ENCODE measurements around the gene ZNF846. TPM values are rescaled to one million over a fixed set of nuclear protein-coding genes. Genes with fewer than 3 reads are reported as not detected.

The ZNF846 gene
- total and polyA plus RNA-seq, 2 of the 4 experiments (the other 2 are of a cell fraction): 5.7 to 6.5 TPM

DNA sequence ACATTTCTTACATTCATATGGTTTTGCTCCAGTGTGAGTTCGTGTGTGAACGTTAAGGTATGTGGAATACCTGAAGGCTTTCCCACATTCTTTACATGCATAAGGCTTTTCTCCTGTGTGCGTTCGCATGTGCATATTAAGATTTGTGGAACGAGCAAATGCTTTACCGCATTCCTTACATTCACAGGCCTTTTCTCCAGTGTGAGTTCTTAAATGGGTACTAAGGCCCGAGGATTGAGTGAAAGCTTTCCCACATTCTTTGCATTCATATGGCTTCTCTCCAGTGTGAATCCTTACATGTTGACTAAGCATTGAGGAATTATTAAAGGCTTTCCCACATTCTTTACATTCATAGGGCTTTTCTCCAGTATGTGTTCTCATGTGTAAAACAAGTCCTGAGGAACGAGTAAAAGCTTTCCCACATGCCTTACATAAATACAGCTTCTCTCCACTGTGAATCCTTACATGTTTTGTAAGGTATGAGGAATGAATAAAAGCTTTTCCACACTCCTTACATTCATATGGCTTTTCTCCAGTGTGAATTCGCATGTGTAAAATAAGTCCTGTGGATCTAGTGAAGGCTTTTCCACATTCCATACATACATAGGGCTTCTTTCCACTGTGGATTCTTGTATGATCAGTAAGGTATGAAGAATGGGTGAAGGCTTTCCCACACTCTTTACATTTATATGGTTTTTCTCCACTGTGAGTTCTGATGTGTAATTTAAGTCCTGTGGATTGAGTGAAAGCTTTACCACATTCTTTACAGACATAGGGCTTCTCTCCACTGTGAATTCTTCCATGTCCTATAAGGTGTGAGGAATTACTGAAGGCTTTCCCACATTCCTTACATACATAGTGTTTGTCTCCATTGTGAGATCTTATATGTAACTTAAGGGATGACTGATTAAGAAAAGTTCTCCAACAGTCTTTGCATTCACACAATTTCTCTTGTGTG lies 10.7 kb downstream of the ZNF846 start:
- Histone ChIP-seq H3K27me3 (ENCODE audit: control insufficient read depth, insufficient read depth, low read length) (no peaks in the 10 kb centered on the region), H4K91ac (ENCODE audit: insufficient read depth, low read depth, low read length) (no peak overlapping the region), H3K4me3 (ENCODE audit: insufficient read depth, low read depth, low read length) (no peak overlapping the region), H3K9me3 (ENCODE audit: control insufficient read depth, insufficient read depth, low read length) (peaks cover 48% of the 10 kb centered on the region), H3K4me1 (ENCODE audit: control insufficient read depth, insufficient read depth, low read length) (no peaks in the 10 kb centered on the region), H3K23ac (ENCODE audit: low read depth, low read length) (no peak overlapping the region), H3K9me1 (ENCODE audit: insufficient read depth, low read length) (no peaks in the 10 kb centered on the region), H2BK5ac (ENCODE audit: low read depth, low read length, poor library complexity, severe bottlenecking) (no peak overlapping the region), H3K56ac (ENCODE audit: extremely low read depth, insufficient read depth, low read length) (no peak overlapping the region; the same call in 1 of the 2 replicates), H2BK15ac (ENCODE audit: low read depth, low read length) (no peak overlapping the region), H4K5ac (ENCODE audit: low read depth, low read length) (no peak overlapping the region), H2BK20ac (ENCODE audit: low read depth, low read length) (no peak overlapping the region), H3K18ac (ENCODE audit: low read depth, low read length) (no peak overlapping the region), H4K8ac (ENCODE audit: low read depth in 2 of 2, low read length in 2 of 2) (no peak overlapping the region), H2AK5ac (ENCODE audit: low read depth, low read length) (no peak overlapping the region), H3K79me1 (ENCODE audit: low read depth in 1 of 2, low read length in 2 of 2) (no peaks in the 10 kb centered on the region), H3K36me3 (ENCODE audit: control insufficient read depth, insufficient read depth, low read length) (peaks cover 32% of the 10 kb centered on the region), H2AK9ac (replicated peaks; ENCODE audit: low read depth, low read length, poor library complexity) (no peak overlapping the region), H2AFZ (replicated peaks; ENCODE audit: low read length, poor library complexity) (no peak overlapping the region), H3K14ac (replicated peaks; ENCODE audit: low read depth, low read length) (no peak overlapping the region), H3K27ac (ENCODE audit: insufficient read depth, low read length) (no peak overlapping the region), H3K4me2 (ENCODE audit: low read depth, low read length) (no peak overlapping the region), H4K20me1 (ENCODE audit: insufficient read depth, low read length) (no peaks in the 10 kb centered on the region), H3K4ac (ENCODE audit: low read depth, low read length) (no peak overlapping the region), H3K9ac (ENCODE audit: low read depth, low read length) (no peak overlapping the region), H2BK120ac (ENCODE audit: low read depth, low read length) (no peak overlapping the region)
- dilution Hi-C loops (cut with HindIII; ENCODE audit: low sequenced_read_pairs, unreplicated experiment): no loop called here
- no peak for DNase-seq
- ChIA-PET CTCF (no interaction called here), POLR2A (ENCODE audit: unreplicated experiment) (no interaction called here)
- in situ Hi-C loops (cut with MboI; ENCODE audit: low sequenced_read_pairs): no loop called here
- intact Hi-C loops (cut with micrococcal nuclease): no loop called here
- TSS peak; percentile 48 for BruUV-seq (replicated peaks)
- ATAC-seq (ENCODE audit: low read depth): no peak
- WGBS, 2 experiments (ENCODE audit: extremely low coverage in 2 of 2, insufficient read length in 1 of 2): no CpG with 5 or more reads among the region's 9 CpGs
- TF ChIP-seq NFE2L2 (IDR thresholded peaks at IDR 0.05; ENCODE audit: low read depth, low read length) (no peak), RFX5 (IDR thresholded peaks at IDR 0.05; ENCODE audit: low read depth, low read length) (no peak), CEBPB (IDR thresholded peaks at IDR 0.05; ENCODE audit: low read depth, low read length) (no peak), CHD1 (IDR thresholded peaks at IDR 0.05; ENCODE audit: low read depth, low read length) (no peak), RCOR1 (IDR thresholded peaks at IDR 0.05; ENCODE audit: insufficient replicate concordance, low read length) (no peak), SMC3 (IDR thresholded peaks at IDR 0.05; ENCODE audit: low read depth, low read length) (no peak), MAFK (IDR thresholded peaks at IDR 0.05; ENCODE audit: low read depth, low read length) (no peak)
- TF ChIP-seq, protein P1, sequence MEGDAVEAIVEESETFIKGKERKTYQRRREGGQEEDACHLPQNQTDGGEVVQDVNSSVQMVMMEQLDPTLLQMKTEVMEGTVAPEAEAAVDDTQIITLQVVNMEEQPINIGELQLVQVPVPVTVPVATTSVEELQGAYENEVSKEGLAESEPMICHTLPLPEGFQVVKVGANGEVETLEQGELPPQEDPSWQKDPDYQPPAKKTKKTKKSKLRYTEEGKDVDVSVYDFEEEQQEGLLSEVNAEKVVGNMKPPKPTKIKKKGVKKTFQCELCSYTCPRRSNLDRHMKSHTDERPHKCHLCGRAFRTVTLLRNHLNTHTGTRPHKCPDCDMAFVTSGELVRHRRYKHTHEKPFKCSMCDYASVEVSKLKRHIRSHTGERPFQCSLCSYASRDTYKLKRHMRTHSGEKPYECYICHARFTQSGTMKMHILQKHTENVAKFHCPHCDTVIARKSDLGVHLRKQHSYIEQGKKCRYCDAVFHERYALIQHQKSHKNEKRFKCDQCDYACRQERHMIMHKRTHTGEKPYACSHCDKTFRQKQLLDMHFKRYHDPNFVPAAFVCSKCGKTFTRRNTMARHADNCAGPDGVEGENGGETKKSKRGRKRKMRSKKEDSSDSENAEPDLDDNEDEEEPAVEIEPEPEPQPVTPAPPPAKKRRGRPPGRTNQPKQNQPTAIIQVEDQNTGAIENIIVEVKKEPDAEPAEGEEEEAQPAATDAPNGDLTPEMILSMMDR (conservative IDR thresholded peaks at IDR 0.05; ENCODE audit: low read depth, low read length): no peak
